HG03280 (cell line): ENCODE results near the gene KRTAP4-4.
"Not testable (repeated sequence)": the region's sequence is repeated elsewhere in the genome, so short reads cannot be mapped to it uniquely, and the experiment has no call there.

Source experiments
- ATAC-seq: cut with Tn5 transposase; IDR thresholded peaks from one replicate; pipeline ENCODE4 v1.9.1; 2021; ENCODE audit warnings: mild to moderate bottlenecking, moderate library complexity; ENCODE audit not compliant: unreplicated experiment

KRTAP4-4 gene

DNA sequence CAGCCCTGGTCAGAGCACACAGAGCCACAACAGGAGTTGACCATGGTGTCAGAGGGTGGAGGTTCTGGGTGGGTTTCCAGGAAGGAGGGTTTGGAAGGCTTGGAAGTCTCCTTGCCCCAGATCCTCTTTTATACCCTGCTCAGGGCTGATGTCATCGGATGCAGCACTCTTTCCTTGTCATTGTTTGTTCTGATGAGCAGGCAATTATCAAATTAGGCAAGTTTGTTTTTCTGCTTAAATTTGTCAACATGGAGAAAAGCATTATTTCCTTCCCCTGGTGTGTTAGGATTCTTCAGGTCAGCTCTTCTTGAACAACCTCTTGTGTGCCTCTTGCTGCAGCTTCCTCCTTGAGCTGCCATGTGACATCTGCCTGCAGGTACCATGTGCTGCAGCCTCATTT is at the start of gene KRTAP4-4:
TSS of gene KRTAP4-4 (minus strand) at position 101 of the 400 bp plus-strand sequence. CDS start at position 44, 57 bp downstream.
- ATAC-seq: no peak

GRCh38 chr17:41199421-41200078 is 39.0 kb upstream of the KRTAP4-4 start:
- ATAC-seq: no peak

- no peak for ATAC-seq
These were observed 35.5 kb upstream of the KRTAP4-4 start for GRCh38 chr17:41196068-41196467.

DNA sequence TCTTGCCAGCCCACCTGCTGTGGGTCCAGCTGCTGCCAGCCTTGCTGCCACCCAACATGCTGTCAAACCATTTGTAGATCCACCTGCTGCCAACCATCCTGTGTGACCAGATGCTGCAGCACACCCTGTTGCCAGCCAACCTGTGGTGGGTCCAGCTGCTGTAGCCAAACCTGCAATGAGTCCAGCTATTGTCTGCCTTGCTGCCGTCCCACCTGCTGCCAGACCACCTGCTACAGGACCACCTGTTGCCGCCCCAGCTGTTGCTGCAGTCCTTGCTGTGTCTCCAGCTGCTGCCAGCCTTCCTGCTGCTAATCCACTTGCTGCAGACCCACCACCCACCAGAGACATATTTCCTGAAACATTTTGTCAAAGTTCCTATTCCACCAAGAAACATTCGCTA is 29.8 kb upstream of the KRTAP4-4 start:
- no peak for ATAC-seq

DNA sequence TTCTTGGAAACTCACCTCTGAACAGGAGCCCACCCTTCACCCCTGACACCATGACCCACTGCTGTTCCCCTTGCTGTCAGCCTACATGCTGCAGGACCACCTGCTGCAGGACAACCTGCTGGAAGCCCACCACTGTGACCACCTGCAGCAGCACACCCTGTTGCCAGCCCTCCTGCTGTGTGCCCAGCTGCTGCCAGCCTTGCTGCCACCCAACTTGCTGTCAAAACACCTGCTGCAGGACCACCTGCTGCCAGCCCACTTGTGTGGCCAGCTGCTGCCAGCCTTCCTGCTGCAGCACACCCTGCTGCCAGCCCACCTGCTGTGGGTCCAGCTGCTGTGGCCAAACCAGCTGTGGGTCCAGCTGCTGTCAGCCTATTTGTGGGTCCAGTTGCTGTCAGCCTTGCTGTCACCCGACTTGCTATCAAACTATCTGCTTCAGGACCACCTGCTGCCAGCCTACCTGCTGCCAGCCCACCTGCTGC is 29.3 kb upstream of the KRTAP4-4 start, which contains the start of gene KRTAP9-1:
TSS of gene KRTAP9-1 (plus strand) at position 51 of the 482 bp plus-strand sequence. CDS start at position 51, 0 bp downstream.
- ATAC-seq: not testable (repeated sequence)

GRCh38 chr17:41186872-41187271 is 26.3 kb upstream of the KRTAP4-4 start:
- ATAC-seq: no peak

DNA sequence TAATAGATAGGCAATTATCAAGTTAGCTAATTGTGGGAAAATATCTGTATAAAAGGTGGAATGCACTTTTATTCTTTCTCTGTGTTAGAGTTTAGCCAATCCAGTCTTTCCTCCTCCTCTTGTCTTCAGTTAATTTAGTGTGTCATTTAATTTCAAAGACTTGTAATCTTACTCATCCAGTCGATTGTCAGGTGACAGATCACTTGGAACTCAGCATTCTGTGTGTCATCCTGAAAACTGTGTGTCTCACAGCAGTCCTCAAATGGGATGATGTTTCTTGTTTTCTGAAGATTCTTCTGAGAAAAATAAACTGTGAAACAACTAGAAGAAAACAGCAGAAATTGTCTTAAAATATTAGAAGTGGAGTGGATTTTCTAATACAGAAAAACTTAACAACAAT is 24.5 kb upstream of the KRTAP4-4 start:
- no peak for ATAC-seq

GRCh38 chr17:41184480-41184961 is 24.0 kb upstream of the KRTAP4-4 start, which contains the start of gene KRTAP4-1:
Gene KRTAP4-1 (minus strand): TSS chr17:41184911. CDS start chr17:41184854, 57 bp downstream.
- ATAC-seq: no peak

DNA sequence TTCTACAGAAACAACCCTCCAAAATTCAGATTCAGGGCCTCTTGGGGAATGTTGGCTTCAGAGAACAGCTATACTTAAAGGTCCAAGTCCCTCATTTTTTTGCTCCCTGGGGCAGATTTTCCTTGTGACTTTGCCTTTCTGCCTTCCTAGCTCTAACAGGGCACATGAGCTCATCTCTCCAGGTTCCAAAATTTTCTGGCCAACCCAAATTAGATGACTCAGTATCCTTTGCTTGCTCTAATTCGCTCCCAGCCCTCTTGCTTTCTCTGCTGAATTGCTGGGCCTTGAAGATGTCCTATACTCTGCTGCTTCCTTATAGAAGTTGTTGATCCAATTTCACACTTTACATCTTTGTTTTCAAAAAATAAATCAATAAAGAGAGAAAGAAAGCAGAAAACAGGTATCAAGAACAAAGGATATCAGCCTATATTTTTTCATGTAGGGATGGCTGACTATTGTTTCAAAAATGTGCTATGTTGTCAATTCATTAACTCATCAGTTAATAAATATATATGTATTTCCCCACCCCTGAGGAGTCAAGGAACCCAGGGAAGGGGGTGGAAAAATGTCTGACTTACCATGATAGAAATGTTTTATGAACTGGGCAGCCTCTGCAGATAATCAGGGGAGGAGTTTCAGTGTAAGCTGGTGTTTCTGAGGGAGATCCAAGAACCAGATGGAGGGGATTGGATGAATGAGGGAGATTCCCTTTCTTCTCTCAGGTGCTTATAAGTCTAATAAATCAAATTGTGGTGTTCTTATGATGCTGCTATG is 18.5 kb upstream of the KRTAP4-4 start:
- no peak for ATAC-seq

DNA sequence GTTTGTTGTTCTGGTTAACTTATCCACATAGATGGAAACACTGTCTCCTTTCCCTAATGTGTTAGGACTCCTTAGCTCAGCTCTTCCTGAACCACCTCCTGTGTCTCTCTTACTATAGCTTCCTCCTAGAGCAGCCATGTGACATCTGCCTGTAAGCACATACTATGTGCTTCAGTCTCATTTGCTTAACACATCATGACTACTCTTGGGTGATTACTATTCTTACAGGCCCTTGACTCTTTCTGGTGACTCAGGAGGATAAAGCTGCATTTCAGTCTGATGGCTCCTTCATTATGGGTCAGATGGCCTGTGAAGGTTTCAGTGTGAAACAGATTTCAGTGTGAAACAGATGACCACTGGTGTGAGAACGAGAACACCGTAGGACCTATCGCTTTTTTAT is 17.8 kb upstream of the KRTAP4-4 start:
- no peak for ATAC-seq

DNA sequence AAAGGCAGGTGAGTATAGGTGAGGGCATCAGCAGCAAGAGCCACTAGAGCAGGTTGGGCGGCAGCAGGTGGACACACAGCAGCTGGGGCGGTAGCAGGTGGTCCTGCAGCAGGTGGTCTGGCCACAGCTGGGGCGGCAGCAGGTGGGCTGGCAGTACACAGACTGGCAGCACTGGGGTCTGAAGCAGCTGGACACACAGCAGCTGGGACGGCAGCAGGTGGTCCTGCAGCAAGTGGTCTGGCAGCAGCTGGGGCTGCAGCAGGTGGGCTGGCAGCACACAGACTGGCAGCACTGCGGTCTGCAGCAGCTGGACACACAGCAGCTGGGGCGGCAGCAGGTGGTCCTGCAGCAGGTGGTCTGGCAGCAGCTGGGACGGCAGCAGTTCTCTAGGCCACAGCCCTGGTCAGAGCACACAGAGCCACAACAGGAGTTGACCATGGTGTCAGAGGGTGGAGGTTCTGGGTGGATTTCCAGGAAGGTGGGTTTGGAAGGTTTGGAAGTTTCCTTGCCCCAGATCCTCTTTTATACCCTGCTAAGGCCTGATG is 17.3 kb upstream of the KRTAP4-4 start, which contains the start of gene KRTAP4-2:
TSS of gene KRTAP4-2 (minus strand) at position 495 of the 545 bp plus-strand sequence. CDS start at position 438, 57 bp downstream.
- ATAC-seq: no peak

DNA sequence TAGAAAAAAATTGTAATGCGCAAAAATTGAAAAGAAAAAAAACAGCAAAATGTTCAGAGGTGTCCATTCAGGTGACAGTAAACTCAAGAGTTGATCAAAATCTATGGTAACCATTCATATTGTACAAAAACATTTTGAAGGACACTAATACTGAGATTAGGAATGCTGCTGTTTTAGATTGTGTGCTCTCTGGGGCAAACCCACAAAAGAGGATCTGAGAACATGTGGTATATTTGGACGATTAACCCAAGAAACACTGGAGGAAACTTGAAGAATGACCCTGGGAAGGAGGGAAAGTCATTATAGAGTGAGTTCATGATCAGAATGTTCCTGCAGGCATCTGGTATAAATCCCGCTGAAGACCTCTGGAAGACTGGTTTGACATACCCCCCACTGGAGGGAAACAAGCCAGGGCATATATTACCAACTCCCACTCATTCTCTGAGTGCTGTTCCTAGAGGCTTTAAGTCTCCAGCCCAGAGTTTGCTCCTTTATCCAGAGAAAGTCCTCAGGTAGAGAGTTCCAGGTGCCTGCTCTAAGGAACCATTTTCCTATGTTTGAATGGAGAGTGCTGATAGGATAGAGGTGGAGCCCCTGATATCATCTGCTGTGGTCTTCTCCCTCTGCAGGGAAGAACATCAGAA is 16.3 kb upstream of the KRTAP4-4 start:
- ATAC-seq: no peak

- no peak for ATAC-seq
These were observed 11.3 kb upstream of the KRTAP4-4 start for GRCh38 chr17:41171886-41172285.

- no peak for ATAC-seq
These were observed 7.6 kb upstream of the KRTAP4-4 start, which contains the start of gene KRTAP4-3 for GRCh38 chr17:41168121-41168520. Gene KRTAP4-3 (minus strand): TSS chr17:41168221. CDS start chr17:41168172, 49 bp downstream.

DNA sequence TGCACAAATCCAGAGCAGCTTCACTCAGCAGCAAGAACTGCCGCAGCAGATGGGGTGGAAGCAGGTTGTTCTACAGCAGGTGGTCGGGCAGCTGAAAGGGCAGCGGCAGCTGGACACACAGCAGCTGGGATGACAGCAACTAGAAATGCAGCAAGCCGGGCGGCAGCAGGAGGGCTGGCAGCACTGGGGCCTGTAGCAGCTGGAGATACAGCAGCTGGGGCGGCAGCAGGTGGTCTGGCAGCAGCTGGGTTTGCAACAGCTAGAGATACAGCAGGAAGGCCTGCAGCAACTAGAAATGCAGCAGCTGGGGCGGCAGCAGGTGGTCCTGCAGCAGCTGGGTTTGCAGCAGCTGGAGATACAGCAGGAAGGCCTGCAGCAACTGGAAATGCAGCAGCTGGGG is 7.0 kb upstream of the KRTAP4-4 start:
- no peak for ATAC-seq

- ATAC-seq: no peak
These were observed 3.3 kb upstream of the KRTAP4-4 start for GRCh38 chr17:41163828-41164227.

DNA sequence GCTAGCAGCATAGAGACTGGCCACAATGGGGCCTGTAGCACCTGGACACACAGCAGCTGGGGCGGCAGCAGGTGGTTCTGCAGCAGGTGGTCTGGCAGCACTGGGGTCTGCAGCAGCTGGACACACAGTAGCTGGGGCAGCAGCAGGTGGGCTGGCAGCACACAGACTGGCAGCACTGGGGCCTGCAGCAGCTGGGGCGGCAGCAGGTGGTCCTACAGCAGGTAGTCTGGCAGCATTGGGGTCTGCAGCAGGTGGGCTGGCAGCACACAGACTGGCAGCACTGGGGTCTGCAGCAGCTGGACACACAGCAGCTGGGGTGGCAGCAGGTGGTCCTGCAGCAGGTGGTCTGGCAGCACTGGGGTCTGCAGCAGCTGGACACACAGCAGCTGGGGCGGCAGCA is 358 bp downstream of the KRTAP4-4 start:
- not testable (repeated sequence) for ATAC-seq

- no peak for ATAC-seq
These were observed 6.7 kb downstream of the KRTAP4-4 start for GRCh38 chr17:41153856-41154255.

- ATAC-seq: no peak
These were observed 9.0 kb downstream of the KRTAP4-4 start for GRCh38 chr17:41151525-41151924.

DNA sequence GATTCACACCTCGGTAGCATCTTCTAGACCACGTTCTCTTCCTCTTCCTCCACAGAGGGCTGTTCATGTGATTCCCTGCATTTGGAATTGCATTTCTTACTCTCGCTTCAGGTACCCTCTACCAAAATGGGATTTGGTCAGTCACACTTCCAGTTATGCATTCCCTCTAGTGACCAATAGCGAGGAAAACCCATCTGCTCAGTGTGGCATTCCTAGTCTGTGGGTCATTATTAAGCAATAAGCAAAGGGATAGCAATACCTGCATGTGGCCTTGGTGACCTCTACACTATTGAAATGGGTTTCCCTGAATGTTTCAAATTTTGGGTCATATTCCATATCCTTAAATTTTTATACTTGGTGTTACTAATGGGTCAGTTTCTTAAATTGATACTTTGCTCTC is 10.5 kb downstream of the KRTAP4-4 start:
- no peak for ATAC-seq

GRCh38 chr17:41149652-41149985 is 10.9 kb downstream of the KRTAP4-4 start, which contains the start of gene KRTAP4-5:
Gene KRTAP4-5 (minus strand): TSS chr17:41149825. CDS start chr17:41149767, 58 bp downstream.
- no peak for ATAC-seq
